ENCODE results near the gene PDE6D. TPM values are rescaled to one million over a fixed set of nuclear protein-coding genes. Genes with fewer than 3 reads are reported as not detected.

Gene PDE6D
- total and polyA plus RNA-seq, 2 of the 13 experiments (the other 11 are each of a cell fraction or from before 2014, with no cell fraction given): 14.1 to 23.2 TPM

GRCh38 chr2:231752061-231752460, 29.0 kb downstream of the PDE6D start (continued):
- TF ChIP-seq ZNF746 (CRISPR knock-in tag; IDR thresholded peaks at IDR 0.05): no peak
- TF ChIP-seq, protein P1, sequence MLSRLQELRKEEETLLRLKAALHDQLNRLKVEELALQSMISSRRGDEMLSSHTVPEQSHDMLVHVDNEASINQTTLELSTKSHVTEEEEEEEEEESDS (CRISPR knock-in tag; IDR thresholded peaks at IDR 0.05; ENCODE audit: borderline replicate concordance): no peak
- no peak for TF ChIP-seq SALL2 (CRISPR knock-in tag; IDR thresholded peaks at IDR 0.05)
- TF ChIP-seq KDM4B (CRISPR knock-in tag; IDR thresholded peaks at IDR 0.05): no peak
- TF ChIP-seq GABPB1 (CRISPR knock-in tag; IDR thresholded peaks at IDR 0.05): no peak

DNA sequence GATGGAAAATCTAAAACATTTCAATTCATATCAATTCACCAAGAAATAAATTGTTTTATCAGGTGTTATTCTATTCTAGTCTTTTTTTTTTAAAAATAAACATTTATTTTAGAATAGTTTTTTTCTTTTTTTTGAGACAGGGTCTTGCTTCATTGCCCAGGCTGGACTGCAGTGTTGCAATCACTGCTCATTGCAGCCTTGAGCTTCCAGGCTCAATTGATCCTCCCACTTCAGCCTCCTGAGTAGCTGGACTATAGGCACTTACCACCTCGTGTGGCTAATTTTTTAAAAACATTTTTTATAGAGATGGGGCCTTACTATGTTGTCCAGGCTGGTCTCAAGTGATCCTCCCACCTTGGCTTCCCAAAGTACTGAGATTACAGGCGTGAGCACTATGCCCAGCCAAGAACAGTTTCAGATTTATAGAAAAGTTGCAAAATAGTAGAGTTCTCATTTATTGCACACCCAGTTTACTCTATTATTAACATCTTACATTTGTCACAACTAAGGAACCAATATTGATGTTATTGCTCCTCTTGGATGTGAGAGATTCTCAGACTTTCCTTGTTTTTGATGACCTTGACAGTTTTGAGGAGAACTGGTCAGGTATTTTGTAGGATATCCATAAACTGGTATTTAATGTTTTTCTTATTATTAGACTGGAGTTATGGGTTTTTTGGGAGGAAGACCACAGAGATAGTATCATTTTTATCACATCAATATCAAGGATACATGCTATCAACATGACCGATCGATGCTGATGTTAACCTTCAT, 29.9 kb downstream of the PDE6D start:
- no peak for ATAC-seq
- ChIA-PET POLR2A (no interaction called here), CTCF (ENCODE audit: low intra/inter-chr PET ratio, low total read pairs) (no interaction called here)
- H3K4me1 ChIP-seq (ENCODE audit: insufficient read depth, low read length): peaks cover 11% of the 10 kb centered on the region
- no peak overlapping the region for H3K4me2 ChIP-seq (ENCODE audit: low read depth, low read length)
- no peaks in the 10 kb centered on the region for H4K20me1 ChIP-seq (ENCODE audit: insufficient read depth, low read length)
- H3K79me2 ChIP-seq (ENCODE audit: insufficient read depth, low read length): no peaks in the 10 kb centered on the region
- intact Hi-C loops (cut with micrococcal nuclease; ENCODE audit: unreplicated experiment): no loop called here
- in situ Hi-C loops (cut with HindIII; ENCODE audit: extremely low pct_ligation_motif_present, low pct_unique_long_range_greater_than_20kb): no loop called here
- no peak overlapping the region for H2AFZ ChIP-seq (ENCODE audit: low read length)
- no peak overlapping the region for H3K4me3 ChIP-seq (replicated peaks in 1 of 3; ENCODE audit: insufficient read depth in 1 of 3, low read depth in 2 of 3, low read length in 3 of 3)
- H3K9me3 ChIP-seq (ENCODE audit: low read length): no peaks in the 10 kb centered on the region
- no peak overlapping the region for H3K9ac ChIP-seq (ENCODE audit: insufficient read depth, low read depth, low read length)
- peaks cover 0 to 3% of the 10 kb centered on the region in 2 experiments; a peak in 1 of 5 replicates for H3K27me3 ChIP-seq (ENCODE audit: control insufficient read depth in 1 of 2, insufficient read depth in 2 of 2, low read length in 2 of 2)
- BruUV-seq (replicated peaks): no TSS peak
- WGBS (ENCODE audit: low lambda C conversion rate): 45% methylated on average over 4 of the region's 4 CpGs
- FAIRE-seq: peak; percentile 43
- DNase-seq (ENCODE audit: low spot score): no peak
- H3K27ac ChIP-seq (ENCODE audit: extremely low read length, insufficient read depth, low read length): no peak overlapping the region
- H3K36me3 ChIP-seq (replicated peaks in 1 of 2; ENCODE audit: control insufficient read depth in 1 of 2, insufficient read depth in 2 of 2, low read length in 2 of 2): no peaks in the 10 kb centered on the region
- TF ChIP-seq ZNF124 (CRISPR knock-in tag; IDR thresholded peaks at IDR 0.05) (no peak), MXI1 (IDR thresholded peaks at IDR 0.05; ENCODE audit: borderline replicate concordance, low read depth, low read length) (no peak), CEBPG (CRISPR knock-in tag; IDR thresholded peaks at IDR 0.05) (0 out of 2 replicates have a peak, but pooled peaks have one; percentile 28), ELF4 (CRISPR knock-in tag; IDR thresholded peaks at IDR 0.05; ENCODE audit: borderline replicate concordance) (no peak), ATF2 (CRISPR knock-in tag; IDR thresholded peaks at IDR 0.05) (no peak), MIXL1 (CRISPR knock-in tag; IDR thresholded peaks at IDR 0.05) (no peak), ELF1 (CRISPR knock-in tag; IDR thresholded peaks at IDR 0.05) (no peak), FOXK2 (IDR thresholded peaks at IDR 0.05) (no peak), REXO4 (CRISPR knock-in tag; IDR thresholded peaks at IDR 0.05; ENCODE audit: borderline replicate concordance) (no peak), ZNF180 (CRISPR knock-in tag; IDR thresholded peaks at IDR 0.05; ENCODE audit: borderline replicate concordance, low read depth) (no peak), ZNF564 (CRISPR knock-in tag; IDR thresholded peaks at IDR 0.05) (no peak), CEBPB (IDR thresholded peaks at IDR 0.05; ENCODE audit: borderline replicate concordance, low read depth, low read length) (peak; percentile 58), ZNF839 (CRISPR knock-in tag; IDR thresholded peaks at IDR 0.05; ENCODE audit: borderline replicate concordance) (no peak), SNRNP70 (IDR thresholded peaks at IDR 0.05; ENCODE audit: low read depth, low read length) (no peak)
- TF ChIP-seq, protein P2, sequence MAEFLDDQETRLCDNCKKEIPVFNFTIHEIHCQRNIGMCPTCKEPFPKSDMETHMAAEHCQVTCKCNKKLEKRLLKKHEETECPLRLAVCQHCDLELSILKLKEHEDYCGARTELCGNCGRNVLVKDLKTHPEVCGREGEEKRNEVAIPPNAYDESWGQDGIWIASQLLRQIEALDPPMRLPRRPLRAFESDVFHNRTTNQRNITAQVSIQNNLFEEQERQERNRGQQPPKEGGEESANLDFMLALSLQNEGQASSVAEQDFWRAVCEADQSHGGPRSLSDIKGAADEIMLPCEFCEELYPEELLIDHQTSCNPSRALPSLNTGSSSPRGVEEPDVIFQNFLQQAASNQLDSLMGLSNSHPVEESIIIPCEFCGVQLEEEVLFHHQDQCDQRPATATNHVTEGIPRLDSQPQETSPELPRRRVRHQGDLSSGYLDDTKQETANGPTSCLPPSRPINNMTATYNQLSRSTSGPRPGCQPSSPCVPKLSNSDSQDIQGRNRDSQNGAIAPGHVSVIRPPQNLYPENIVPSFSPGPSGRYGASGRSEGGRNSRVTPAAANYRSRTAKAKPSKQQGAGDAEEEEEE (CRISPR knock-in tag; IDR thresholded peaks at IDR 0.05; ENCODE audit: borderline replicate concordance): no peak
